A549 (cell line): ENCODE results near the gene MYOG.

ENCODE experiments used
- CEBPB ChIP-seq, 2 experiments: fragments of >200 bp in 1 of 2; sonication (Bioruptor Twin) in 1 of 2; formaldehyde crosslinking in 1 of 2; IDR thresholded peaks; 2 replicates each; pipeline ENCODE4 v1.6.1; 2012 to 2016
- CTCF ChIP-seq: fragments of >200 bp; sonication (Bioruptor Twin); formaldehyde crosslinking; IDR thresholded peaks from 3 replicates; pipeline ENCODE4 v1.5.1; 2016
- EP300 ChIP-seq, 2 experiments: fragments of >200 bp; sonication (Bioruptor Twin); formaldehyde crosslinking; IDR thresholded peaks; 2 replicates in 1 of 2; 3 replicates in 1 of 2; pipeline ENCODE4 v1.6.1; 2016 to 2017
- GATA3 ChIP-seq: IDR thresholded peaks from 2 replicates; pipeline ENCODE4 v1.6.1; 2012; ENCODE audit warnings: borderline replicate concordance
- RARB ChIP-seq: fragments of 250-450 bp; sonication (Bioruptor Pico); IDR thresholded peaks from 2 replicates; pipeline ENCODE4 v1.8.0; 2021; ENCODE audit warnings: mild to moderate bottlenecking, moderate library complexity
- SREBF2 ChIP-seq: fragments of 450-650 bp; IDR thresholded peaks from 2 replicates; pipeline ENCODE4 v1.6.1; 2014; ENCODE audit warnings: mild to moderate bottlenecking, moderate library complexity

- no peak for TF ChIP-seq SREBF2
- TF ChIP-seq CEBPB (IDR thresholded peaks at IDR 0.05), result no peak
- TF ChIP-seq GATA3, result no peak
- no peak for TF ChIP-seq EP300 (IDR thresholded peaks at IDR 0.05)
- TF ChIP-seq RARB (CRISPR knock-in tag), result no peak
- TF ChIP-seq CTCF, result no peak
Measured at GRCh38 chr1:203050826-203051225, 35.0 kb downstream of the MYOG start.
